Left lung (tissue), 10 donors: ENCODE measurements around the gene KRT75. TPM values are rescaled to one million over a fixed set of nuclear protein-coding genes. Genes with fewer than 3 reads are reported as not detected.

Experiments used
- ATAC-seq: fragments of 200-7000 bp; cut with Tn5 transposase; one replicate; pipeline ENCODE4 v1.9.1; 2020; ENCODE audit warnings: moderate library complexity
- DNase-seq, 4 donors: peaks; one replicate each; pipeline ENCODE4 v3.0.0-alpha.2; 2013 to 2020
- H3K27ac ChIP-seq, 2 donors: fragments of 200-600 bp; sonication (generic) in 1 of 2; one replicate each; pipeline versions ENCODE4 v1.5.0 to v1.8.0; 2020 to 2021
- H3K27me3 ChIP-seq, 2 donors: fragments of 200-600 bp; sonication (generic) in 1 of 2; one replicate each; pipeline versions ENCODE4 v1.5.0 to v1.8.0; 2020 to 2021
- H3K36me3 ChIP-seq, 2 donors: fragments of 200-600 bp; sonication (generic) in 1 of 2; one replicate each; pipeline versions ENCODE4 v1.5.0 to v1.8.0; 2020 to 2021
- H3K4me1 ChIP-seq, 2 donors: fragments of 200-600 bp; one replicate each; pipeline ENCODE4 v1.8.0; 2021
- H3K4me3 ChIP-seq, 2 donors: fragments of 200-600 bp; sonication (generic) in 1 of 2; one replicate each; pipeline versions ENCODE4 v1.5.0 to v1.8.0; 2020 to 2021; ENCODE audit warnings: mild to moderate bottlenecking in 1 of 2
- H3K9me3 ChIP-seq, 2 donors: fragments of 200-600 bp; sonication (generic) in 1 of 2; one replicate each; pipeline versions ENCODE4 v1.5.0 to v1.8.0; 2020 to 2021
- intact Hi-C, 2 donors: fragments of 100-400 bp; cut with DNase I; formaldehyde crosslinking; loops; one replicate each; pipeline versions ENCODE4 v1.11.2 to v1.14.2; 2022
- polyA plus RNA-seq, 6 donors: library from polyadenylated mRNA; unstranded; fragments of 120-200 nt; gene quantifications; one replicate each; pipeline ENCODE4 v1.2.1, GENCODE V29; 2013; ENCODE audit not compliant: insufficient read length in 6 of 6
- total RNA-seq, 2 donors: library from RNA; stranded (reverse); fragmentation: NEBNext Ultra II Directional; extraction: Animal tissue kit (Norgen Biotek cat#: 25700); gene quantifications; one replicate each; pipeline ENCODE4 v1.2.1, GENCODE V29; 2021
- TF ChIP-seq, protein P1 (sequence below), 2 donors: fragments of 200-600 bp; sonication (generic) in 1 of 2; IDR thresholded peaks; one replicate each; pipeline versions ENCODE4 v1.5.0 to v1.8.0; 2021; ENCODE audit warnings: antibody characterized with exemption in 2 of 2
- donor health status: DM: no; HTN: yes; CAD: no.
- donor health status: DM: no; HTN: no; CAD: no.

Gene KRT75
- total and polyA plus RNA-seq, 8 donors: not detected

DNA sequence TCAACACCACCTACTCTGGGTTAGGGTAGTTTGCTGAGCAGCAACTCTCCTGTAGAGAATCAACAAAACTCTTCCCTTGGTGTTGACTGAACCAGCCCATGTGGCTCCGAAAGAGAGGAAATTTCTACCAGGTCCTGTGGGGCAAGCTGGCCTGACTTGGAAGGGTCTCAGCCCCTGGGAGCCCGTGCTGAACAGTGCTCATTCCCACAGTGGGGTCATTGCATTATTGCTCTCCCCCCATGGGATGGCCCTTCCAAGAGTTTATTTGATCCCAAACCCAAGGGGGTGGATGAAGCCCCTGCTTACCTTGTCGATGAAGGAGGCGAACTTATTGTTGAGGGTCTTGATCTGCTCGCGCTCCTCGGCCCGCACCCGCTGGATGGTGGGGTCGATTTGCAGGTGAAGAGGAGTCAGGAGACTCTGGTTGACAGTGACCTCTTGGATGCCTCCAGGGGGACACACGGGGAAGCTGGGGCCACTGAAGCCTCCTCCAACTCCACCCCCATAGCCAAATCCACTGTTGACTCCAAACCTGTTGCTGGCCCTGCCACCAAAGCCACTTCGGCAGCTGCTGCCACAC lies 580 bp downstream of the KRT75 start:
- no peaks in the 10 kb centered on the region for H3K9me3 ChIP-seq
- TF ChIP-seq, protein P1, sequence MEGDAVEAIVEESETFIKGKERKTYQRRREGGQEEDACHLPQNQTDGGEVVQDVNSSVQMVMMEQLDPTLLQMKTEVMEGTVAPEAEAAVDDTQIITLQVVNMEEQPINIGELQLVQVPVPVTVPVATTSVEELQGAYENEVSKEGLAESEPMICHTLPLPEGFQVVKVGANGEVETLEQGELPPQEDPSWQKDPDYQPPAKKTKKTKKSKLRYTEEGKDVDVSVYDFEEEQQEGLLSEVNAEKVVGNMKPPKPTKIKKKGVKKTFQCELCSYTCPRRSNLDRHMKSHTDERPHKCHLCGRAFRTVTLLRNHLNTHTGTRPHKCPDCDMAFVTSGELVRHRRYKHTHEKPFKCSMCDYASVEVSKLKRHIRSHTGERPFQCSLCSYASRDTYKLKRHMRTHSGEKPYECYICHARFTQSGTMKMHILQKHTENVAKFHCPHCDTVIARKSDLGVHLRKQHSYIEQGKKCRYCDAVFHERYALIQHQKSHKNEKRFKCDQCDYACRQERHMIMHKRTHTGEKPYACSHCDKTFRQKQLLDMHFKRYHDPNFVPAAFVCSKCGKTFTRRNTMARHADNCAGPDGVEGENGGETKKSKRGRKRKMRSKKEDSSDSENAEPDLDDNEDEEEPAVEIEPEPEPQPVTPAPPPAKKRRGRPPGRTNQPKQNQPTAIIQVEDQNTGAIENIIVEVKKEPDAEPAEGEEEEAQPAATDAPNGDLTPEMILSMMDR (IDR thresholded peaks at IDR 0.05): no peak
- peaks cover 0 to 48% of the 10 kb centered on the region in 2 donors for H3K27me3 ChIP-seq
- no peaks in the 10 kb centered on the region for H3K36me3 ChIP-seq
- peak in 1 of 4 donors; percentile 57 for DNase-seq
- intact Hi-C loops: no loop called here
- no peak overlapping the region for H3K4me3 ChIP-seq
- no peak overlapping the region for H3K27ac ChIP-seq
- ATAC-seq: no peak
- no peaks in the 10 kb centered on the region for H3K4me1 ChIP-seq

DNA sequence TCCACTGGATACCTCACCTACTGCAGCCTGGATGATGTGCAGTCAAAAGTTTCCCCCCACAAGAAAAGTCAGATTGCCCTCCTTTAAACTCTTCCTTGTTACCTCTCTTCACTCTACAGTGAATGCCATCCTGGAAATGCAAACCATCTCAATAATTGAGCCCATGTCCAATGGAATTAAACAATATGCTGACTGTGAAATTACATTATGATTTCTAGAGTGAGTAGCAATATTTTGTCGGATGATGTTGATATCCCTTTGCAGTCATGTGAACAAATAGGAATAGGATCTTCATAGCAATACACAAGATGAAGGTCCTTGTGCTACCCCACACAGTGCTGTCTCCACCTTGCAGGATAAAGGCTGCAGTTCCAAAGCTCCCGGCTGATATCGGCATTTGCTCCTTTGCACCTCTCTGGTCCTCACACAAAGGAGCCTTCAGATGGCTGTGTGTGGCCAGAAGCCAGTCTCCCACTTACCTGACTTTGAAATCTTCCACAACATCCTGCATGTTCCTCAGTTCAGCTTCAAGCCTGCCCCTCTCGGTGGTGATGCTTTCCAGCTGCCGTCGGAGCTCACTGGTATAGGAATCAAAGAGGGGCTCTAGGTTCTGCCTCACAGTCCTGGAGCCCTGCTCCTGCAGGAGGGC lies 1.5 kb downstream of the KRT75 start:
- intact Hi-C loops: no loop called here
- TF ChIP-seq, protein P1 (IDR thresholded peaks at IDR 0.05): no peak

DNA sequence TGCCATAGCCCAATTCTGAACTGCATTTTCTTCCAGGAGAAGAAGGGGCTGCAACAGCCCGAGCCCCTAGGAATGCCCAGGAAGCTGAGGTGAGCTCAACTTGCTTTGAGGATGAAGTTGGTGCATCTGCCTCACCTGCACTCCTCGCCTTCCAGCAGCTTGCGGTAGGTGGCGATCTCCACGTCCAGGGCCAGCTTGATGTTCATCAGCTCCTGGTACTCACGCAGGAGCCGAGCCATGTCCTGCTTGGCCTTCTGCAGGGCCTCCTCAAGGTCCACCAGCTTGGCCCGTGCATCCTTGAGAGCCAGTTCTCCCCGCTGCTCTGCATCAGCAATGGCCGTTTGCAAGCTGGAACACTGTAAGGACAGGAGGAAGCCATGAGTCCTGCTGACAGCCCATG lies 6.0 kb downstream of the KRT75 start:
- intact Hi-C loops: no loop called here
- Histone ChIP-seq H3K27ac (no peak overlapping the region), H3K4me3 (no peak overlapping the region), H3K4me1 (no peaks in the 10 kb centered on the region), H3K27me3 (peaks cover 0 to 31% of the 10 kb centered on the region in 2 donors), H3K36me3 (no peaks in the 10 kb centered on the region), H3K9me3 (no peaks in the 10 kb centered on the region)
- ATAC-seq (no peak), DNase-seq (peak in 1 of 4 donors; percentile 61)
- TF ChIP-seq, protein P1 (IDR thresholded peaks at IDR 0.05): no peak

More for the DNA sequence above, 1.5 kb downstream of the KRT75 start:
- Histone ChIP-seq H3K4me3 (no peak overlapping the region), H3K4me1 (no peaks in the 10 kb centered on the region), H3K36me3 (no peaks in the 10 kb centered on the region), H3K27me3 (peaks cover 0 to 48% of the 10 kb centered on the region in 2 donors), H3K9me3 (no peaks in the 10 kb centered on the region), H3K27ac (no peak overlapping the region)
- no peak for ATAC-seq
- DNase-seq: no peak

DNA sequence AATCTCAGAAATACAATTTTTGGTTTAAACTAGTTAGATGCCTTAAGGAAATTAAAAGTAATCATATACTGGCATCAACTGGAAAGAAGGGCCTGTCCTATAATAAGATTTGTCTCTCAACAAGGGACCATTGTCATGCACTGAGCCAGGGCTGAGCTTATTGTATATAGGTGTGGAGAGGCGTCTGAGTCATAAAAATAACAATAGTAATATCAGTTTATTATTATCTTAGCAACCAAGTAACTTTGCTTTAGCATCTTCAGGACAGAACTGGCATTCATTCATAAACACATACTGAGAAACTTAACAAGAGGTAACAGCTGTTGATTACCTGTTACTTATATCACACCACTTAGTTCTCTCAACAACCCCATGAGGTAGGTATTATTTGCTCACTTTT lies 7.1 kb downstream of the KRT75 start:
- no peak for DNase-seq
- TF ChIP-seq, protein P1 (IDR thresholded peaks at IDR 0.05): no peak
- H3K27ac ChIP-seq: no peak overlapping the region

DNA sequence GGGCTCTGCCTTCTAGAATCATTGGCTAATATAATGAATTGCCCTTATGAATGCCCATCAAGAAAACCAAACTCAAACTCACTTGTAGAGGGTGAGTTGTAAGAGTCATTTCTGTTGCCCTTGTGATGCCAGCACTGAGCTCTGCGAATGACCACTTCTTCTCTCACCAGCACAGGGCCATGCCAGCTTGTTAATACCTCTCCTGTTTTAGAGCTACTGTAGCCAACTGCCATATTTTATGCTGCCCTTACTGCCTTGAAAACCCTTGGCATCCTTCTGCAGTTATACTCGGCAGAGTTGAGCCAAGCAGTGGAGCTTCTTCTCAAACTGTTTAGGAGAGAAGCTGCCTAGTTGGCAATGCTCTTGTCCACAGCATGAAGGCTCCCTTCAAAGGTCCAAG lies 8.1 kb downstream of the KRT75 start:
- no peaks in the 10 kb centered on the region for H3K4me1 ChIP-seq
- TF ChIP-seq, protein P1 (IDR thresholded peaks at IDR 0.05): no peak
- peaks cover 0 to 27% of the 10 kb centered on the region in 2 donors for H3K27me3 ChIP-seq
- H3K27ac ChIP-seq: no peak overlapping the region
- intact Hi-C loops: no loop called here
- DNase-seq: no peak
- no peaks in the 10 kb centered on the region for H3K9me3 ChIP-seq
- H3K36me3 ChIP-seq: no peaks in the 10 kb centered on the region
- H3K4me3 ChIP-seq: no peak overlapping the region
- ATAC-seq: no peak

More for the DNA sequence above, 7.1 kb downstream of the KRT75 start:
- intact Hi-C loops: no loop called here
- no peaks in the 10 kb centered on the region for H3K36me3 ChIP-seq
- no peaks in the 10 kb centered on the region for H3K4me1 ChIP-seq
- H3K4me3 ChIP-seq: no peak overlapping the region
- ATAC-seq: no peak
- no peaks in the 10 kb centered on the region for H3K9me3 ChIP-seq
- peaks cover 0 to 29% of the 10 kb centered on the region in 2 donors for H3K27me3 ChIP-seq
